Naive B cell (primary cell): ENCODE results near the gene RET. TPM values are rescaled to one million over a fixed set of nuclear protein-coding genes. Genes with fewer than 3 reads are reported as not detected.

Experiments used
- ATAC-seq, 2 donors: fragments of 150-1000 bp; cut with Tn5 transposase; 2 replicates each; pipeline ENCODE4 v1.10.0; 2021; ENCODE audit warnings: low read depth in 2 of 2, mild to moderate bottlenecking in 2 of 2, moderate library complexity in 2 of 2
- DNase-seq: peaks from one replicate; pipeline ENCODE4 v3.0.0; 2022
- H3K27ac Mint-ChIP-seq, 6 donors: one replicate each; pipeline ENCODE4 v1.8.0; 2020 to 2022; ENCODE audit warnings: mild to moderate bottlenecking in 6 of 6, mixed read lengths in 6 of 6, moderate library complexity in 5 of 6, inconsistent platforms in 2 of 6
- H3K27me3 Mint-ChIP-seq, 3 donors: one replicate each; pipeline ENCODE4 v1.8.0; 2021 to 2022; ENCODE audit warnings: mixed read lengths in 3 of 3, mild to moderate bottlenecking in 1 of 3
- H3K36me3 Mint-ChIP-seq, 2 donors: one replicate each; pipeline ENCODE4 v1.8.0; 2020 to 2022; ENCODE audit warnings: mixed read lengths in 2 of 2, inconsistent platforms in 1 of 2, mild to moderate bottlenecking in 1 of 2
- H3K4me1 Mint-ChIP-seq, 3 donors: one replicate each; pipeline ENCODE4 v1.8.0; 2020 to 2022; ENCODE audit warnings: mixed read lengths in 3 of 3, inconsistent platforms in 1 of 3, mild to moderate bottlenecking in 1 of 3, moderate library complexity in 1 of 3
- H3K4me3 Mint-ChIP-seq, 8 donors: one replicate each; pipeline ENCODE4 v1.8.0; 2020 to 2022; ENCODE audit warnings: mild to moderate bottlenecking in 8 of 8, mixed read lengths in 8 of 8, moderate library complexity in 8 of 8, inconsistent platforms in 2 of 8
- H3K9me3 Mint-ChIP-seq, 7 donors: one replicate each; pipeline ENCODE4 v1.8.0; 2020 to 2022; ENCODE audit warnings: mixed read lengths in 7 of 7, mild to moderate bottlenecking in 5 of 7, inconsistent platforms in 2 of 7, moderate library complexity in 1 of 7
- polyA plus RNA-seq, 6 donors: library from polyadenylated mRNA; unstranded; fragments of 300-500 nt; fragmentation: Illumina TruSeq; gene quantifications; one replicate each; pipeline ENCODE4 v1.2.3, GENCODE V29; 2021; ENCODE audit warnings: low read depth in 6 of 6

The RET gene
- polyA plus RNA-seq, 6 donors from 2014 or later, result not detected

GRCh38 chr10:43048301-43049051 lies 28.4 kb upstream of the RET start:
- Mint-ChIP-seq H3K4me1 (peaks cover 2 to 8% (median 2%) of the 10 kb centered on the region in 3 donors), H3K9me3 (no peaks in the 10 kb centered on the region), H3K27ac (no peak overlapping the region), H3K4me3 (no peak overlapping the region), H3K36me3 (no peaks in the 10 kb centered on the region), H3K27me3 (peaks cover 0 to 6% (median 0%) of the 10 kb centered on the region in 3 donors)
- no peak for ATAC-seq
- DNase-seq, result no peak

DNA sequence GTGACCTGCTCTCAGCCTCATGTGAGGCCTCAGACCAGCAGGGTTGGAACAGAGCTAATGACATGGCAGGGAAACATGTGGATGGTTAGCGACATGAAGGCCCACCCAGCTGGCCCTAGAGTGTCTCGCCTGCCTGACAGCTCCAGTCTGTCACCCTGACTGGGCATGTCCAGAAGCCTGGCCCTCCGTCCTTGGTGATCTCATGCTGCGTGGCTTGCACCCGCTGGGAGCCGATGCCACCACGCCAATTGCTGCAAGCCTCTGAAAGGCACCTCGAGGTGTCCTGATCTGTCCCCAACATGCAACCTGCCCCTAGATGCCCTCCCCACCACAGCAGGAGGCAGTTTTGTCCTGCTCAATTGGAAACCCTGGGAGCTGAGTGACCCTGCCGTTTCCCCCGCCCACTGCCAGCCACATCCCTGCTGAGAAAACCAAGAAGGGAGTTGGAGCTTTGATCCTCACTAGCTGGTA lies 27.8 kb upstream of the RET start:
- peaks cover 1 to 4% (median 2%) of the 10 kb centered on the region in 3 donors for H3K4me1 Mint-ChIP-seq
- DNase-seq, result no peak
- peaks cover 0 to 6% (median 0%) of the 10 kb centered on the region in 3 donors for H3K27me3 Mint-ChIP-seq
- H3K27ac Mint-ChIP-seq, result no peak overlapping the region
- H3K36me3 Mint-ChIP-seq, result no peaks in the 10 kb centered on the region
- H3K4me3 Mint-ChIP-seq, result no peak overlapping the region
- H3K9me3 Mint-ChIP-seq, result no peaks in the 10 kb centered on the region
- ATAC-seq, result no peak

GRCh38 chr10:43050011-43050410 lies 26.9 kb upstream of the RET start:
- Mint-ChIP-seq H3K9me3 (no peaks in the 10 kb centered on the region), H3K27me3 (peaks cover 0 to 6% (median 0%) of the 10 kb centered on the region in 3 donors), H3K36me3 (no peaks in the 10 kb centered on the region), H3K4me1 (no peaks in the 10 kb centered on the region), H3K27ac (peak overlapping the region in 1 of 6 donors; percentile 1), H3K4me3 (no peak overlapping the region)
- ATAC-seq (no peak), DNase-seq (no peak)

DNA sequence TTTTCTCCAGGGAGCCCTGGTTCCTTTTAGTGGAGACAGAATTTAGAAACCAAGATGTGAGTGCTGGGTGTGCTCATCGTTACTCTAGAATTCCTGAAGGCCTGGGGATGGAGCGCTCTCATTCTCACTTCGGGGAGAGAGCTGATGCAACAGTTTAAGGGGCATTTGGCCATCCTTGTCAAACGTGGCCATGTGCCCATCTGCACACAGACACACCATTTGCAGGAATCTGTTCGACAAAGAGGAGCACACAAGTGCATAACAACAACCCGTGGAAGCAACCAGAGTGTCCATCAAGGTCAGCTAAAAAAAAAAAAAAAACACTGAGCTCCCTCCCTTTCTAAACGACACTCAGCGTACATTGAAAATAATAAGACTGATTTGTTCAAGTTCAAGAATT lies 23.0 kb upstream of the RET start:
- Mint-ChIP-seq H3K4me3 (no peak overlapping the region), H3K4me1 (peaks cover 0 to 6% (median 0%) of the 10 kb centered on the region in 3 donors), H3K36me3 (no peaks in the 10 kb centered on the region), H3K9me3 (no peaks in the 10 kb centered on the region), H3K27me3 (peaks cover 0 to 23% (median 12%) of the 10 kb centered on the region in 3 donors), H3K27ac (no peak overlapping the region)
- DNase-seq, result no peak
- no peak for ATAC-seq

GRCh38 chr10:43054593-43054992 lies 22.3 kb upstream of the RET start:
- peaks cover 0 to 6% (median 0%) of the 10 kb centered on the region in 3 donors for H3K4me1 Mint-ChIP-seq
- no peaks in the 10 kb centered on the region for H3K36me3 Mint-ChIP-seq
- no peak overlapping the region for H3K27ac Mint-ChIP-seq
- DNase-seq, result no peak
- peaks cover 0 to 18% (median 12%) of the 10 kb centered on the region in 3 donors for H3K27me3 Mint-ChIP-seq
- no peaks in the 10 kb centered on the region for H3K9me3 Mint-ChIP-seq
- ATAC-seq, result no peak
- H3K4me3 Mint-ChIP-seq, result no peak overlapping the region

- H3K4me3 Mint-ChIP-seq, result no peak overlapping the region
- H3K4me1 Mint-ChIP-seq, result peaks cover 0 to 10% (median 0%) of the 10 kb centered on the region in 3 donors
- no peak for DNase-seq
- no peaks in the 10 kb centered on the region for H3K36me3 Mint-ChIP-seq
- no peaks in the 10 kb centered on the region for H3K9me3 Mint-ChIP-seq
- peaks cover 0 to 23% (median 12%) of the 10 kb centered on the region in 3 donors for H3K27me3 Mint-ChIP-seq
- no peak overlapping the region for H3K27ac Mint-ChIP-seq
- ATAC-seq, result no peak
These were observed 21.7 kb upstream of the RET start for GRCh38 chr10:43055217-43055616.

DNA sequence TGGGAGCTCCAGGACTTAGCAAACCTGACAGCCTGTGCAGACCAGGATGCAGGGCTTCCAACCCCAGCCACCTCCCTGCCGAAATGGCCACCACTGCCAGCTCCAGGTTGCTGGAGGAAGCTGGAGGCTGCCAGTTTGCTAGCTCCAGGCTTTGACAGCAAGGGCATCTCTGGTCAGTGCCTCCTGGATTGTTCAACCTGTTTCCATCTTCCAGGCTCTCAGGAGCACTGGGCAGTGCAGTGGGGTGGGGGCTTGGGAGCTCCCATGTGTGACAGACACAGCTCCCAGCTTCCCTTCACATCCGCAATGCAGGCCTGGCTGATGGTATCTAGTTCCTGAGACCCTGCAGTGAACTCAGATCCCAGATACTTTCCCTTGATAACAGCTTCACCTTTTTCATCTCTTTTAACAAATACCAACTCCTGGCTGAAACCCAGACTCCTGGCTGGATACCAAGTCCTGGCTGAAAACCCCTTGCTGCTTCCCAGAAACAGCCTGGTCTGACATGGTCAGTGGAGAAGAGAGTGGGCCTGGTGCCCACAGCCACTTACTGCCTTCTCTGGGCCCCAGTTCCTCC lies 20.8 kb upstream of the RET start:
- H3K27me3 Mint-ChIP-seq, result peaks cover 0 to 26% (median 12%) of the 10 kb centered on the region in 3 donors
- H3K36me3 Mint-ChIP-seq, result no peaks in the 10 kb centered on the region
- peaks cover 0 to 10% (median 0%) of the 10 kb centered on the region in 3 donors for H3K4me1 Mint-ChIP-seq
- ATAC-seq (no peak), DNase-seq (no peak)
- H3K27ac Mint-ChIP-seq, result no peak overlapping the region
- no peak overlapping the region for H3K4me3 Mint-ChIP-seq
- H3K9me3 Mint-ChIP-seq, result no peaks in the 10 kb centered on the region

- no peaks in the 10 kb centered on the region for H3K36me3 Mint-ChIP-seq
- DNase-seq, result no peak
These were observed 20.3 kb upstream of the RET start for GRCh38 chr10:43056568-43057011.

GRCh38 chr10:43057231-43057711 lies 19.6 kb upstream of the RET start:
- Mint-ChIP-seq H3K4me3 (no peak overlapping the region), H3K4me1 (peaks cover 0 to 10% (median 0%) of the 10 kb centered on the region in 3 donors), H3K9me3 (no peaks in the 10 kb centered on the region)

More at GRCh38 chr10:43056568-43057011, 20.3 kb upstream of the RET start:
- peaks cover 0 to 10% (median 0%) of the 10 kb centered on the region in 3 donors for H3K4me1 Mint-ChIP-seq
- no peak overlapping the region for H3K27ac Mint-ChIP-seq
- peaks cover 0 to 26% (median 12%) of the 10 kb centered on the region in 3 donors for H3K27me3 Mint-ChIP-seq
- no peak for ATAC-seq
- no peaks in the 10 kb centered on the region for H3K9me3 Mint-ChIP-seq
- H3K4me3 Mint-ChIP-seq, result no peak overlapping the region

DNA sequence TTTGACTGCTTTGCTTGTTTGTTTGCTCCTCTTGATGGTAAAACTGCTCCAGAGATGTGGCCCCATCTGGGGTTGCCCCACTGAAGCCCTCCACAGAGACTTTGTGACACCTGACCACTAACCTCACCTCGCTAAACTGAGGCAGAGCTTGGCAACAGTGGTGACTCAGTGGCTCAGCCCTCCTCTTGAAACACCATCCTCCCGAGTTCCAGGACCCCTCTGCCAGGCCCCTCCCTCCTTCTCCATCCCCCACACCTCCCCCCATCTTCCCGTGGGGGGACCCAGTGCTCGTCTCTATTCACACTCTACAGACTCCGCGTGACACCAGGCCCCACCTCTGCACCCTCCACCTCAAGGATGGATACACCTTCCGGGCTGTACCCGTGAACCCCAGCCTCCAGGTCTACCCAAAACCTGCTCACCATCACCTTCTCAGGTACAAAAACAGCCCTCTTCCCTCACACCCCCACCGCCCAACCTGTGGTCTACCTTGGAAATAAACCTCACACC lies 19.0 kb upstream of the RET start:
- Mint-ChIP-seq H3K4me3 (peak overlapping the region in 1 of 8 donors; percentile 38), H3K27ac (peak overlapping the region in 1 of 6 donors; percentile 44), H3K4me1 (peaks cover 0 to 10% (median 0%) of the 10 kb centered on the region in 3 donors), H3K36me3 (no peaks in the 10 kb centered on the region), H3K9me3 (no peaks in the 10 kb centered on the region), H3K27me3 (peaks cover 0 to 26% (median 12%) of the 10 kb centered on the region in 3 donors)
- no peak for DNase-seq
- ATAC-seq, result no peak

More at GRCh38 chr10:43057231-43057711, 19.6 kb upstream of the RET start:
- no peak for ATAC-seq
- Mint-ChIP-seq H3K27ac (no peak overlapping the region), H3K36me3 (no peaks in the 10 kb centered on the region), H3K27me3 (peaks cover 0 to 26% (median 12%) of the 10 kb centered on the region in 3 donors)
- DNase-seq, result no peak

GRCh38 chr10:43058716-43059335 lies 18.0 kb upstream of the RET start:
- Mint-ChIP-seq H3K4me1 (peaks cover 0 to 10% (median 0%) of the 10 kb centered on the region in 3 donors), H3K36me3 (no peaks in the 10 kb centered on the region), H3K27ac (no peak overlapping the region), H3K27me3 (peaks cover 0 to 26% (median 17%) of the 10 kb centered on the region in 3 donors), H3K9me3 (no peaks in the 10 kb centered on the region), H3K4me3 (peak overlapping the region in 1 of 8 donors; percentile 47)
- no peak for ATAC-seq
- no peak for DNase-seq

DNA sequence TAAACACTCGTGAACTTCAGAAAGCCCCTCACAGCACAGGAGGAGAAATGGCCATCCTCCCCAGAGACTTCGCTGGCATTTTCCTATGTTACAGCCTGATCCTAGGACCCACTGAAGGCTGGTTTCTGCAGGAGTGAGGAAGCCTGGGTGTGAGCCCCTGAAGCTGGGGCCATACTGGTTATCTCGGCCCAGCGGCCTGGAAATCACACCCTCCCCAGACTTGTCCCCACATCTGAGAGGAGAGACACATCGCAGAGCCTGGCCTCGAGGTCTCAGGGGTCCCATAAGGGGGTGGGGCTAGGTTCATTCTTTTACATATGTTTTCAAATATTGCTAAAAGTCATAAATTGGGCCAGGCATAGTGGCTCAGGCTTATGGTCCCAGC lies 17.5 kb upstream of the RET start:
- Mint-ChIP-seq H3K27me3 (peaks cover 0 to 26% (median 18%) of the 10 kb centered on the region in 3 donors), H3K4me1 (peaks cover 0 to 10% (median 0%) of the 10 kb centered on the region in 3 donors), H3K36me3 (no peaks in the 10 kb centered on the region), H3K4me3 (no peak overlapping the region), H3K27ac (no peak overlapping the region), H3K9me3 (no peaks in the 10 kb centered on the region)
- DNase-seq (no peak), ATAC-seq (no peak)

DNA sequence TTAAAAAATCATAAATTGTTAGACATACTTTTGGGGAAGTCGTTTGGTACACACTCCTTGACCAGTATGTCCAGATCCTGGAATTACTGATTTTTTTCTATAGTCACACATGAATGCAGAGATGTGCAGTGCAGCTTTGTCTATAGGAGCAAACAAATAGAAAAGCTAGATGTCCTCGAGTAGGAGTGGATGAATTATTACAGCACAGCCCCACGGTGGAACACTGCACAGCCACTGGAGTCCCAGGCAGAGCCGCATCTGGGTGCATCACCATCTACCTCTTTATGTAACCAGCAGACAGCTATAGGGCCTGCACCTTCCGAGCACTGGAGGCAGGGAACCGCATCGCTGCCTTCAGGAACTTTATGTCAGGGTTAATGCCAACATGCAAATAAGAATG lies 17.0 kb upstream of the RET start:
- no peaks in the 10 kb centered on the region for H3K36me3 Mint-ChIP-seq
- no peak for ATAC-seq
- H3K4me1 Mint-ChIP-seq, result peaks cover 0 to 10% (median 0%) of the 10 kb centered on the region in 3 donors
- H3K9me3 Mint-ChIP-seq, result no peaks in the 10 kb centered on the region
- peaks cover 0 to 26% (median 18%) of the 10 kb centered on the region in 3 donors for H3K27me3 Mint-ChIP-seq
- H3K4me3 Mint-ChIP-seq, result no peak overlapping the region
- H3K27ac Mint-ChIP-seq, result no peak overlapping the region
- no peak for DNase-seq
